ENCODE results near the gene NFXL1. TPM values are rescaled to one million over a fixed set of nuclear protein-coding genes. Genes with fewer than 3 reads are reported as not detected.

The NFXL1 gene
- total RNA-seq, 2 donors from 2014 or later, result 9.8 to 11.7 TPM

GRCh38 chr4:47879458-47879857, 34.9 kb downstream of the NFXL1 start:
- Histone ChIP-seq H3K36me3 (peaks cover 3% of the 10 kb centered on the region), H3K27me3 (no peaks in the 10 kb centered on the region), H3K27ac (no peak overlapping the region), H3K4me3 (no peak overlapping the region), H3K9me3 (no peaks in the 10 kb centered on the region), H3K9ac (ENCODE audit: low read depth in 2 of 2, low read length in 2 of 2) (no peak overlapping the region), H3K4me1 (no peaks in the 10 kb centered on the region)
- DNase-seq, result no peak
- intact Hi-C loops (cut with DNase I), result no loop called here
- TF ChIP-seq, protein P1, sequence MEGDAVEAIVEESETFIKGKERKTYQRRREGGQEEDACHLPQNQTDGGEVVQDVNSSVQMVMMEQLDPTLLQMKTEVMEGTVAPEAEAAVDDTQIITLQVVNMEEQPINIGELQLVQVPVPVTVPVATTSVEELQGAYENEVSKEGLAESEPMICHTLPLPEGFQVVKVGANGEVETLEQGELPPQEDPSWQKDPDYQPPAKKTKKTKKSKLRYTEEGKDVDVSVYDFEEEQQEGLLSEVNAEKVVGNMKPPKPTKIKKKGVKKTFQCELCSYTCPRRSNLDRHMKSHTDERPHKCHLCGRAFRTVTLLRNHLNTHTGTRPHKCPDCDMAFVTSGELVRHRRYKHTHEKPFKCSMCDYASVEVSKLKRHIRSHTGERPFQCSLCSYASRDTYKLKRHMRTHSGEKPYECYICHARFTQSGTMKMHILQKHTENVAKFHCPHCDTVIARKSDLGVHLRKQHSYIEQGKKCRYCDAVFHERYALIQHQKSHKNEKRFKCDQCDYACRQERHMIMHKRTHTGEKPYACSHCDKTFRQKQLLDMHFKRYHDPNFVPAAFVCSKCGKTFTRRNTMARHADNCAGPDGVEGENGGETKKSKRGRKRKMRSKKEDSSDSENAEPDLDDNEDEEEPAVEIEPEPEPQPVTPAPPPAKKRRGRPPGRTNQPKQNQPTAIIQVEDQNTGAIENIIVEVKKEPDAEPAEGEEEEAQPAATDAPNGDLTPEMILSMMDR (IDR thresholded peaks at IDR 0.05), result no peak

DNA sequence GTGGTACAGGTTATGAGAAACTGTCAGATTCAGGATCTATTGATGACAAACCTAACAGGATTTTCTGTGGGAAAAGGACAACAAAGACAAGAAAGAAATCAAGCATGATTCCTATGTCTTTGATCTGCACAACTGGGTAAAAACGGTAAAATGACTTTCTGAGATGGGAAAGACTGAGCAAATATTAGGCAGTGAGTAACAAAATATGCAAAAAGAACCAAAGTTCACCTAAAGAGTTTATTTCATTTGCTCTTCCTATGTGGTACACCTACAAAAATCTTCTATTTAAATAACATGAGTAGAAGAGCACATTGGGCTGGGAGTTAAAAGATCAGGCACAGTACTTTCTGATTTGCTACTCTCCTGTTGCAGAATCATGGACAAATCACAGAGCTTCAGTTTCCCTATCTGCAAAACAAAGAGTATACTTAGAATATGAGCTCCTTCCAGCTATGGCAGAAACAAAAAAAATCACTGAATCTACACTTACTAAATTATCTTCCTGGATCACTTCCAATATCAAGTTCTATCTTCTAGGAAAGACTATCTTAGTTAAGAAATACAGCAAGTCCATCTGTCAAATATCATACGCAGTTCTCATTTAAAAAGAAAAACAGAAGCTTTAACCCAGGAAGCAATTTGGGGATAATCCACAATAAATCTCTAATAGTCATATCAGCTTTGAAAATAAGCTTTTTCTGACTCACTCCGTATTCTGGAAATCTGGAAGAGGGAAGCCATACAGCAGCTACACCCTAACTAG, 37.4 kb downstream of the NFXL1 start:
- no peaks in the 10 kb centered on the region for H3K4me1 ChIP-seq
- no peaks in the 10 kb centered on the region for H3K36me3 ChIP-seq
- no peak for DNase-seq
- intact Hi-C loops (cut with DNase I), result no loop called here
- TF ChIP-seq, protein P1 (IDR thresholded peaks at IDR 0.05), result no peak
- H3K9ac ChIP-seq (ENCODE audit: low read depth in 2 of 2, low read length in 2 of 2), result no peak overlapping the region
- no peak overlapping the region for H3K4me3 ChIP-seq
- no peaks in the 10 kb centered on the region for H3K27me3 ChIP-seq
- no peaks in the 10 kb centered on the region for H3K9me3 ChIP-seq
- no peak overlapping the region for H3K27ac ChIP-seq

- no peaks in the 10 kb centered on the region for H3K9me3 ChIP-seq
- TF ChIP-seq, protein P1 (IDR thresholded peaks at IDR 0.05), result no peak
- intact Hi-C loops (cut with DNase I), result no loop called here
- H3K27me3 ChIP-seq, result no peaks in the 10 kb centered on the region
- no peaks in the 10 kb centered on the region for H3K4me1 ChIP-seq
- H3K4me3 ChIP-seq, result no peak overlapping the region
- no peak overlapping the region for H3K27ac ChIP-seq
- DNase-seq, result no peak
- no peak overlapping the region for H3K9ac ChIP-seq (ENCODE audit: low read depth in 2 of 2, low read length in 2 of 2)
- no peaks in the 10 kb centered on the region for H3K36me3 ChIP-seq
Measured at GRCh38 chr4:47876310-47876709, 38.1 kb downstream of the NFXL1 start.

DNA sequence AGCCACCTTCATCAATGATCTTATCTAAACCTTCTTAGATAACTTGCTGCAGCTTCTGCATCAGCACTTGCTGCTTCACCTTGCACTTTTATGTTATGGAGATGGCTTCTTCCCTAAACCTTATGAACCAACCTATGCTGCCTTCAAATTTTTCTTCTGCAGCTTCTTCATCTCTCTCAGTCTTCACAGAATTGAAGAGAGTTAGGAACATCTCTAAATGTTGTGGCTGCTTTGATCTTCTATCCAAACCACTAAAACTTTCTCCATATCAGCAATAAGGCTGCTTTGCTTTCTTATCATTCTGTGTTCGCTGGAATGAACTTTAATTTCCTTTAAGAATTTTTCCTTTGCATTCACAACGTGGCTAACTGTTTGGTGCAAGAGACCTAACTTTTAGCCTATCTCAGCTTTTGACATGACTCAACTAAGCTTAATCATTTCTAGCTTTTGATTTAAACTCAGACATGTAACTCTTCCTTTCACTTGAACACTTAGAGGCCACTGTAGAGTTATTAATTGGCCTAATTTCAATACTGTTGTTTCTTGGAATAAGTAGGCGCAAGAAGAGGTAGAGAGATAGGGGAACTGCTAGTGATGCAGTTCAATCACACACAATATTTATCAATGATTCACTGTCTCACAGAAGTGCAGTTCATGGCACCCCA, 40.4 kb downstream of the NFXL1 start:
- no peaks in the 10 kb centered on the region for H3K4me1 ChIP-seq
- TF ChIP-seq, protein P1 (IDR thresholded peaks at IDR 0.05), result no peak
- DNase-seq, result no peak
- no peak overlapping the region for H3K4me3 ChIP-seq
- H3K27ac ChIP-seq, result no peak overlapping the region
- no peaks in the 10 kb centered on the region for H3K9me3 ChIP-seq
- no peaks in the 10 kb centered on the region for H3K27me3 ChIP-seq
- H3K9ac ChIP-seq (ENCODE audit: low read depth in 2 of 2, low read length in 2 of 2), result no peak overlapping the region
- intact Hi-C loops (cut with DNase I), result no loop called here
- H3K36me3 ChIP-seq, result no peaks in the 10 kb centered on the region

DNA sequence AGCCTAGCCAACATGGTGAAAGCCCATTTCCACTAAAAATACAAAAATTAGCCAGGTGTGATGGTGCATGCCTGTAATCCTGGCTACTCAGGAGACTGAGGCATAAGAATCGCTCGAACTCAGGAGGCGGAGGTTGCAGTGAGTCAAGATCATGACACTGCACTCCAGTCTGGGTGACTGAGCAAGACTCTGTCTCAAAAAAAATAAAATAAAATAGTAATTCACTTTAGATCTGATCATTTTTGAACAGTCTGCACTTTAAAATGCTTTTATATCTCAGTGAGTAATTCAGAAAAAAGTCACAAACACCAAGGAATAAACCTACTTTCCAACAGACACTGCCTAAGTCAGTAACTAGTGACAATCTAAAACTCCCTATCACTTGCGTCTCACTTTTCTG, 50.9 kb downstream of the NFXL1 start:
- intact Hi-C loops (cut with DNase I), result no loop called here
- DNase-seq, result no peak
- Histone ChIP-seq H3K27ac (no peak overlapping the region), H3K36me3 (no peaks in the 10 kb centered on the region), H3K27me3 (no peaks in the 10 kb centered on the region), H3K9ac (ENCODE audit: low read depth in 2 of 2, low read length in 2 of 2) (no peak overlapping the region), H3K4me1 (no peaks in the 10 kb centered on the region), H3K9me3 (no peaks in the 10 kb centered on the region), H3K4me3 (no peak overlapping the region)
- TF ChIP-seq, protein P1 (IDR thresholded peaks at IDR 0.05), result no peak

Data from colonic mucosa (tissue), 4 donors.